GM19438 (cell line): Measurements from ENCODE around the gene CTNNA2.
"Not testable (repeated sequence)": the region's sequence is repeated elsewhere in the genome, so short reads cannot be mapped to it uniquely, and the experiment has no call there.

Experiments
- ATAC-seq: cut with Tn5 transposase; IDR thresholded peaks from one replicate; pipeline ENCODE4 v1.9.1; 2021; ENCODE audit warnings: low read depth; ENCODE audit not compliant: unreplicated experiment

CTNNA2 gene

GRCh38 chr2:80167284-80167808, 654.5 kb downstream of the CTNNA2 start:
- no peak for ATAC-seq

GRCh38 chr2:80168037-80168436, 655.2 kb downstream of the CTNNA2 start:
- no peak for ATAC-seq

- ATAC-seq: no peak
These were observed 656.0 kb downstream of the CTNNA2 start for GRCh38 chr2:80168801-80169200.

- no peak for ATAC-seq
These were observed 657.2 kb downstream of the CTNNA2 start for GRCh38 chr2:80169811-80170594.

GRCh38 chr2:80185091-80185490, 672.2 kb downstream of the CTNNA2 start:
- ATAC-seq: no peak

- no peak for ATAC-seq
These were observed 673.4 kb downstream of the CTNNA2 start for GRCh38 chr2:80186262-80186661.

- no peak for ATAC-seq
These were observed 674.3 kb downstream of the CTNNA2 start for GRCh38 chr2:80187156-80187555.

- ATAC-seq: no peak
These were observed 677.3 kb downstream of the CTNNA2 start for GRCh38 chr2:80190166-80190565.

GRCh38 chr2:80193566-80193965, 680.7 kb downstream of the CTNNA2 start:
- no peak for ATAC-seq

GRCh38 chr2:80195034-80195433, 682.2 kb downstream of the CTNNA2 start:
- no peak for ATAC-seq

GRCh38 chr2:80198042-80198441, 685.2 kb downstream of the CTNNA2 start:
- no peak for ATAC-seq

GRCh38 chr2:80199504-80199903, 686.7 kb downstream of the CTNNA2 start:
- no peak for ATAC-seq

- ATAC-seq: not testable (repeated sequence)
These were observed 691.1 kb downstream of the CTNNA2 start for GRCh38 chr2:80203929-80204328.

GRCh38 chr2:80205498-80205897, 692.6 kb downstream of the CTNNA2 start:
- ATAC-seq: no peak

- no peak for ATAC-seq
These were observed 696.6 kb downstream of the CTNNA2 start for GRCh38 chr2:80209458-80209857.

- no peak for ATAC-seq
These were observed 704.6 kb downstream of the CTNNA2 start for GRCh38 chr2:80217446-80217845.

GRCh38 chr2:80222644-80223043, 709.8 kb downstream of the CTNNA2 start:
- ATAC-seq: no peak

- ATAC-seq: no peak
These were observed 718.6 kb downstream of the CTNNA2 start for GRCh38 chr2:80231421-80231820.

- ATAC-seq: no peak
These were observed 720.5 kb downstream of the CTNNA2 start for GRCh38 chr2:80233333-80233732.

GRCh38 chr2:80238692-80239469, 726.0 kb downstream of the CTNNA2 start:
- no peak for ATAC-seq

- no peak for ATAC-seq
These were observed 729.6 kb downstream of the CTNNA2 start for GRCh38 chr2:80242355-80242910.
